Astrocyte of the spinal cord (primary cell): ENCODE results near the gene GUCY1B1.

Source experiments
- DNase-seq: peaks from one replicate; pipeline ENCODE4 v3.0.0; 2011; ENCODE audit warnings: low read depth, low spot score
- H3K4me3 ChIP-seq: 2 replicates; pipeline ENCODE4 v1.5.1; 2011; ENCODE audit warnings: low read depth, mild to moderate bottlenecking, low read length, moderate library complexity
- in situ Hi-C: cut with HindIII; loops from 2 replicates; pipeline ENCODE4 v1.10.0; 2017; ENCODE audit warnings: low sequenced_read_pairs
- TF ChIP-seq, protein P1 (sequence below): IDR thresholded peaks from 2 replicates; pipeline ENCODE4 v1.5.1; 2012; ENCODE audit warnings: low read depth, mild to moderate bottlenecking, low read length, inconsistent platforms

Gene GUCY1B1

GRCh38 chr4:155766622-155767021, 7.8 kb downstream of the GUCY1B1 start:
- DNase-seq, result no peak
- no peak overlapping the region for H3K4me3 ChIP-seq
- TF ChIP-seq, protein P1, sequence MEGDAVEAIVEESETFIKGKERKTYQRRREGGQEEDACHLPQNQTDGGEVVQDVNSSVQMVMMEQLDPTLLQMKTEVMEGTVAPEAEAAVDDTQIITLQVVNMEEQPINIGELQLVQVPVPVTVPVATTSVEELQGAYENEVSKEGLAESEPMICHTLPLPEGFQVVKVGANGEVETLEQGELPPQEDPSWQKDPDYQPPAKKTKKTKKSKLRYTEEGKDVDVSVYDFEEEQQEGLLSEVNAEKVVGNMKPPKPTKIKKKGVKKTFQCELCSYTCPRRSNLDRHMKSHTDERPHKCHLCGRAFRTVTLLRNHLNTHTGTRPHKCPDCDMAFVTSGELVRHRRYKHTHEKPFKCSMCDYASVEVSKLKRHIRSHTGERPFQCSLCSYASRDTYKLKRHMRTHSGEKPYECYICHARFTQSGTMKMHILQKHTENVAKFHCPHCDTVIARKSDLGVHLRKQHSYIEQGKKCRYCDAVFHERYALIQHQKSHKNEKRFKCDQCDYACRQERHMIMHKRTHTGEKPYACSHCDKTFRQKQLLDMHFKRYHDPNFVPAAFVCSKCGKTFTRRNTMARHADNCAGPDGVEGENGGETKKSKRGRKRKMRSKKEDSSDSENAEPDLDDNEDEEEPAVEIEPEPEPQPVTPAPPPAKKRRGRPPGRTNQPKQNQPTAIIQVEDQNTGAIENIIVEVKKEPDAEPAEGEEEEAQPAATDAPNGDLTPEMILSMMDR, result no peak
- in situ Hi-C loops, result no loop called here

DNA sequence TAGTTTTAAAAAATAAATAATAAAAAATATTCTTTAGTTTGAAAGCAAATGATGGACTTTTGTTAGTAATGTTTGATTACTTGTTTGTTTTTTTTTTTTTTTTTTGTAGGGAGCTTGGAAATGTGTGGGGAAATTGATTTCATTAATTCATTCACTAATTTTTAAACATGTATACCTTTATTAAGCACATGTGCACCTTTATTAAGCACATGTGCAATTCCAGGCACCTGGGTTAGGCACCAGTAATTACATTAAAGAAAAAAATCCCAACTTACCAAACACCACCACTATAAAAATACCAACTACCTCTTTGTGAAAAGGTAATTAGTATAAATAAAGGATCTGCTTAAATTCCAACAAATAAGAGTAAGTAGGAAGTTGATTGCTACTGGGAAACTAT, 9.5 kb downstream of the GUCY1B1 start:
- DNase-seq, result no peak
- in situ Hi-C loops, result no loop called here
- H3K4me3 ChIP-seq, result no peak overlapping the region
- TF ChIP-seq, protein P1, result no peak

GRCh38 chr4:155769090-155769489, 10.3 kb downstream of the GUCY1B1 start:
- TF ChIP-seq, protein P1, result no peak
- no peak for DNase-seq
- no peak overlapping the region for H3K4me3 ChIP-seq
- in situ Hi-C loops, result no loop called here

- TF ChIP-seq, protein P1, result no peak
- in situ Hi-C loops, result no loop called here
- no peak overlapping the region for H3K4me3 ChIP-seq
- DNase-seq, result no peak
These were observed 13.8 kb downstream of the GUCY1B1 start for GRCh38 chr4:155772459-155773195.

- H3K4me3 ChIP-seq, result no peak overlapping the region
- no peak for DNase-seq
- TF ChIP-seq, protein P1, result no peak
- in situ Hi-C loops, result no loop called here
These were observed 14.5 kb downstream of the GUCY1B1 start for GRCh38 chr4:155773196-155773800.

- DNase-seq, result no peak
- TF ChIP-seq, protein P1, result no peak
- H3K4me3 ChIP-seq, result no peak overlapping the region
- in situ Hi-C loops, result no loop called here
These were observed 15.2 kb downstream of the GUCY1B1 start for GRCh38 chr4:155774033-155774432.
